ENCODE measurements around the gene FBF1. TPM values are rescaled to one million over a fixed set of nuclear protein-coding genes. Genes with fewer than 3 reads are reported as not detected.
"Not testable (repeated sequence)": the region's sequence is repeated elsewhere in the genome, so short reads cannot be mapped to it uniquely, and the experiment has no call there.

FBF1 gene
- total RNA-seq, 3 donors from 2014 or later: 12.1 to 16.0 (median 12.5) TPM

DNA sequence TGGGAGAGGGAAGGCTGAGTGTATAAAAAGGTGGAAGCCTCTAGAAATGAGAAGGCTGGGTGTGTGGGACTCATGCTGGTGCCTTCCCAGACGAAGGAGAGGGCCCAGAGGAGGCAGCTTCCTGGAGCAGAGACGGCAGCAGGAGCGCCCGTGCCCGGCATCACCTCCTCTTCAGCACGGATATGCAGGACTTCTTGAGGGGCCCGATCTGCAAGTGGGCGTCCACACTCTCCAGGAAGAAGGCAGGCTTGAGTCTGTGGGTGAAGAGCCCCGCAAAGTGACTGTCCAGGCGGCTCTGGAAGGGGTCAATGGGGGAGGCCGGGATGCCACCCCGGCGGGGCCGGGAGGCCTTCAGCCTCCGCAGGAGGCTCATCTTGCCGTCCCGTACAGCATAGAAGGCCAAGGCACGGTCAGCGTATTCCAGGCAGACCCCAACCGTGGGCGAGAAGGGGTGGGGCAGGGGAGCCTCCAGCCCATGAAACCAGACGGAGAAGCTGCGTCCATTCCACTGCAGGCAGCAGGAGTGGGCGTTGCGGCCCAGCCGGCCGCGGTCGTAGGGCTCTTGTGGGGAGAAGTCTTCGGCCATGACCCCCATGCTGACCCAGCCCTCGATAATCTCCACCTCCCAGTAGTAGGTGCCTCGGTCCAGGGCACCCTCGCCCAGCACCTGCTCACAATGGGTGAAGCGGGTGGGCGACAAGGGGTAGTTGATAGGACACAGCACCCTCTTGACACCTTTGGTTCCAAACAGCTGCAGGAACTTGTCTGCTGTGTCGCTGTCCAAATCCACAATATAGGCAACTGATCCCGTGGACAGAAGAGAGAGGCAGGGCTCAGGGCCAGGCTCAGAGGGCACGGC is 66.3 kb downstream of the FBF1 start:
- no peak for ATAC-seq
- Mint-ChIP-seq H3K27me3 (ENCODE audit: low read depth) (peaks cover 1% of the 10 kb centered on the region), H3K9me3 (no peaks in the 10 kb centered on the region), H3K4me3 (no peak overlapping the region), H3K4me1 (ENCODE audit: low read depth) (peaks cover 42% of the 10 kb centered on the region), H3K36me3 (ENCODE audit: insufficient read depth) (no peaks in the 10 kb centered on the region)
- no peak for DNase-seq

DNA sequence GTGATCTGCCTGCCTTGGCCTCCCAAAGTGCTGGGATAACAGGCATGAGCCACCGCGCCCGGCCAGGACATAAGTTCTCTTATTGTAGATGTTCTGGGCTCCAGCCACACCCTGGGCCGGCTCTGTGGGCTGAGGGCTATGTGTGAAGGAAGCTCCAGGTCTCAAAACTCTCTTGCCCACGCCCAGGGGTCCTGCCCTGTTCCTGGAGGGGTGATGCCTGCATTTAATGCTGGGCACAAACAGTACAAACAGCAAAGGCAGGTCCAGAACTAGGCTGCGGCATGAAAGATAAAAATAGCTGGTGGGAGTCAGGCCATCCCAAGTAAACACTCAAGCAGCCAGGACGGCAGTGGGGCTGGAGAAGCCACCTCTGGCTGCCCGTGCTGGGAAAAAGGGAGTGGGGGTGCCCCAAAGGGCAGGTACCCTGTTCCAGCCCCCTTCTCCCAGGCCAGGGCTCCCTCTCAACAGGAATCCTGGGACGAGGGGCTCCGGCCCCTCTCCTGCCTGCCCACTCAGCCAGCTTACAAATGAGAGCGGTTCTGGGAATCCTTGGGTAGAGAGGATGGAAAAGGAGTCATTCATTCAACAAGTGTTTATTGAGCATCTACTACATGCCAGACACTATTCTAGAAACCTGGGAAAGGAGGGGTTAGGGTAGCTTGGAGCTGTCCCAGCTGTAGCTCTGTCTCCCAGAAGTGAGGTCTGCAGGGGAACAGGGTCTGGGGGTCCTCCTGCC is 67.1 kb downstream of the FBF1 start:
- DNase-seq: no peak
- Mint-ChIP-seq H3K36me3 (ENCODE audit: insufficient read depth) (no peaks in the 10 kb centered on the region), H3K4me3 (no peak overlapping the region), H3K9me3 (no peaks in the 10 kb centered on the region), H3K4me1 (ENCODE audit: low read depth) (peaks cover 40% of the 10 kb centered on the region), H3K27me3 (ENCODE audit: low read depth) (peaks cover 1% of the 10 kb centered on the region)
- no peak for ATAC-seq

DNA sequence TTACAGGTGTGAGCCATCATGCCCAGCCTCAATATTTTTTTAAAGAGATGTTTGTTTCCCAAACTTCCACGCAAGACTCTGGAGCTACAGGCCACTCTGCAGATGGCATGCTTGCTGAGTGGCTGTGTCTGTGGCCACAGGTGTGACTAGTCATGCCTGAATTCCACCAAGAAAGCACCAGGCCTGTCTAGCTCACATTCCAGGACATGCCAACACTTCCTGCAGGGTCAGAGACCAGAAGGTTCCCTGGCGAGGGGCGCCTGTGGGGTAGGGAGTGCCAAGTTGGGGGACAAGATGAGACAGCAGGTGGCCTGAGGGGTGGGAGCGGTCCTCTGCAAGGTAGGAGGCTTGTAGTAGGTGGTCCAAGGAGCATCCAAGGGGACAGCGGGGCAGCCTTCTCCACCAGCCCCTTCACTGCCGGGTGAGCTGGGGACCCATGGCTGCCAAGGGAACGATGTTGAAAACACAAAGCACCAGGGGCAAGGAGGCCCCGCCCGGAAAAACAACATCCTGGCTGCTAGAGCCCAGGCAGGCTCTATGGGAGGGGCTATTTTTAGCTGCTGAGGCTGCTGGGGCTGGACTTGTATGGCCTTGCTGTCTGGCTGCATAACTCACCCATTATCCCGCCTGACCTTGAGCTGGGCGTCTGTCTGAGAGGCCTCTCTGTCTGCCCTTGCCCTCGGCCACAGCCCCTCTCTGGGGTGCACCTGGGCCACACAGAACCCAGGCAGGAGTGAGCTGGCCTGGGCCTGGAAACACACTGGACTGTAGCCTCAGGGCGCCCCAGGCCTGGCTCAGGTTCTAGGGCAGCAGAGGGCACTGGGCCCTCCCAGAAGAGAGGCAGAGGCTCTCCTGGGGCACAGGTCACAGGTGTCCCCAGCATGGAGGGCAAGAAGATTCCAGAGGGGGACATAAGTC is 68.1 kb downstream of the FBF1 start:
- ATAC-seq (no peak), DNase-seq (no peak)
- H3K36me3 Mint-ChIP-seq (ENCODE audit: insufficient read depth): no peaks in the 10 kb centered on the region
- peaks cover 37% of the 10 kb centered on the region for H3K4me1 Mint-ChIP-seq (ENCODE audit: low read depth)
- no peak overlapping the region for H3K4me3 Mint-ChIP-seq
- H3K27me3 Mint-ChIP-seq (ENCODE audit: low read depth): peaks cover under 1% of the 10 kb centered on the region
- H3K9me3 Mint-ChIP-seq: no peaks in the 10 kb centered on the region

DNA sequence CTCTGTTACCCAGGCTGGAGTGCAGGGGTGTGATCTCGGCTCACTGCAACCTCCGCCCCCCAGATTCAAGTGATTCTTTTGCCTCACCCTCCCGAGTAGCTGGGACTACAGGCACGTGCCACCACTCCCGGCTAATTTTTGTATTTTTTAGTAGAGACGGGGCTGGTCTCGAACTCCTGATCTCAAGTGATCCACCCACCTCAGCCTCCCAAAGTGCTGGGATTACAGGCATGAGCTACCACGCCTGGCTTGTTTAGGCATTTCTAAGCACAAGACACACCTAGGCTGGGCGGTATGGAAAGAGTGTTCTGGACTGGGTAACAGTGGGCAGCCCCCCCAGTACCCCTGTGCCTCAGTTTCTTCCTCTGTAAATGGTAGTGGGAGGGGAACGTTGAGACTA is 70.6 kb downstream of the FBF1 start:
- DNase-seq; H3K9me3 Mint-ChIP-seq; H3K36me3 Mint-ChIP-seq (ENCODE audit: insufficient read depth); ATAC-seq; H3K27me3 Mint-ChIP-seq (ENCODE audit: low read depth); H3K4me3 Mint-ChIP-seq: not testable (repeated sequence)
- H3K4me1 Mint-ChIP-seq (ENCODE audit: low read depth): peaks cover 20% of the 10 kb centered on the region

DNA sequence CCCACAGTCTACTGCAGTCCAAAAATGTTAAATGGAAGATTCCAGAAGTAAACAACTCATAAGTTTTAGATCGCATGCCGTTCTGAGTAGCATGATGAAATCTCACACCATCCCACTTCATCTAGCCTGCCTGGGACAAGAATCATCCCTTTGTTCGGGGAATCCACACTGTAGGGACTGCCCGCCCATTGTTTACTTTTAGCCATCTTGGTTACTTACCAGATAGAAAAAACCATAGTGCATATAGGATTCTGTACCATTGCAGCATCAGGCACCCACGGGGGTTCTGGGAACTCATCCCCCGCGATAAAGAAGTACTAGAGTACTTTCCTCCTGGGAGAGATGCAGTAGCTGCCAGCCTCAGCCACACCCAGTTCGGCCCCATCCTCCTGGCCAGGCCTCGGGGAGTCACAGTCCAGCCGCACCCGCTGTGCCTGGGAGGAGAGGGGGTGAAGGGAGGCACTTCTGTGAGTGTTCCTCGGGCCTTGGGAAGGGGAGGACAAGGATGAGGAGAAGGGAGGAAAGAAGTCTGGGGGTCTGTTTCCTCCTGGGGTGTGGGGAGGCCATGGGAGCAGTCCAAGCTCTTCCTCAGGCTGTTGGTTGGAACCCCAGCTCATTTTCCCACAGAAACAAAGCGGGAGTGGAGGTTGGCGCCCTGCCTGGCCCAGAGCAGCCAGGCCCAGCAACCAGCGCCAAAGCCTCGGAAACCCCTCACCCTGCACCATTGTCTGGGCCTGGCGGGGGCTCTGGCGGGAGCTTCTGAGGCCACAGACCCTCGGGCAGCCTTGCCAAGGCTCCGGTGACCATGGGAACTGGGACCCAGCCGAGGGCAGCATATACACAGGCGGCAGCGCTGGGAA is 71.3 kb downstream of the FBF1 start:
- no peak overlapping the region for H3K4me3 Mint-ChIP-seq
- no peaks in the 10 kb centered on the region for H3K36me3 Mint-ChIP-seq (ENCODE audit: insufficient read depth)
- DNase-seq (no peak), ATAC-seq (no peak)
- no peaks in the 10 kb centered on the region for H3K27me3 Mint-ChIP-seq (ENCODE audit: low read depth)
- no peaks in the 10 kb centered on the region for H3K9me3 Mint-ChIP-seq
- peaks cover 26% of the 10 kb centered on the region for H3K4me1 Mint-ChIP-seq (ENCODE audit: low read depth)

DNA sequence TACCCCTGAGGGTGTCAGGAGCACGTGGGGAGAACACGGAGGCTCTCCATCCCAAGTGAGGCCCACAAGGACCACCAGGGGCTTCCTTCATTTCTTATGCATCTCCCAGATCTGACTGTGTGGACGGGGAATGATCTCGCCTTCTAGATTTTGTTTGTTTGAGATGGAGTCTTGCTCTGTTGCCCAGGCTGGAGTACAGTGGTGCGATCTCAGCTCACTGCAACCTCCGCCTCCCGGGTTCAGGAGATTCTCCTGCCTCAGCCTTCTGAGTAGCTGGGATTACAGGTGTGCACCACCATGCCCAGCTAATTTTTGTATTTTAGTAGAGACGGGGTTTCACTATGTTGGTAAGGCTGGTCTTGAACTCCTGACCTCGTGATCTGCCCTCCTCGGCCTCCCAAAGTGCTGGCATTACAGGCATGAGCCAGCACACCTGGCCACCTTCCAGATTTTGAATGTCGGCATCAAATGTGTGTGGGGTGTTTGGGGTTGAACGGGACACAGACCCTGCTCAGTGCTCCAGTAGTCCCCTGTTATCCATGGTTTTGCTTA is 72.0 kb downstream of the FBF1 start:
- not testable (repeated sequence) for DNase-seq; ATAC-seq; H3K4me3 Mint-ChIP-seq; H3K9me3 Mint-ChIP-seq; H3K27me3 Mint-ChIP-seq (ENCODE audit: low read depth); H3K36me3 Mint-ChIP-seq (ENCODE audit: insufficient read depth)
- peaks cover 30% of the 10 kb centered on the region for H3K4me1 Mint-ChIP-seq (ENCODE audit: low read depth)

DNA sequence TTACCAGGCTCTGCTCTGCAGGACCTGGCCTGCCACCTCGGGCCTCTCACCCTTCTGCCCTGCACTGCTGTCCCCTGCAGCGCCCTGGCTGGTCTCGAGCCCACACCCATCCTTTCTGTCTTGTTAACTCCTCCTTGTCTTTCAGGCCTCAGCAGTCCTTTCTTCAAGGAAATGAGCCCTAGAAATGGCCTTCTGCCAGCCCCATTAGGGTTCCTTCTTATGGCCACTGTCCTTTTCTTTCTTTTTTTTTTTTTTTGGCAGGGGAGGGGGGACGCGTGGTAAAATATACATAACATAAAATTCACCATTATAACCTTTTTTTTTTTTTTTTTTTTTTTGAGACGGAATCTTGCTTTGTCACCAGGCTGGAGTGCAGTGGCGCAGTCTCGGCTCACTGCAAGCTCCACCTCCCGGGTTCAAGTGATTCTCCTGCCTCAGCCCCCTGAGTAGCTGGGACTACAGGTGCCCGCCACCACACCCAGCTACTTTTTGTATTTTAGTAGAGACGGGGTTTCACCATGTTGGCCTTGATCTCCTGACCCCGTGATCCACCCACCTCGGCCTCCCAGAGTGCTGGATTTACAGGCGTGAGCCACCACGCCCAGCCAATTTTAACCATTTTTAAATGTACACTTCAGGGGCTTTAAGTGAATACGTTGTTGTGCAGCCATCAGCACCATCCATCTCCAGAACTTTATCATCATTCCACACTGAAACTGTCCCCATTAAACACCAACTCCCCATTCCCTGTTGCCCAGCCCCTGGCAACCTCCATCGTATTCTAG is 75.2 kb downstream of the FBF1 start:
- H3K9me3 Mint-ChIP-seq; DNase-seq; ATAC-seq; H3K27me3 Mint-ChIP-seq (ENCODE audit: low read depth); H3K36me3 Mint-ChIP-seq (ENCODE audit: insufficient read depth): not testable (repeated sequence)
- Mint-ChIP-seq H3K4me3 (peak overlapping the region; percentile 24), H3K4me1 (ENCODE audit: low read depth) (peaks cover 20% of the 10 kb centered on the region)

DNA sequence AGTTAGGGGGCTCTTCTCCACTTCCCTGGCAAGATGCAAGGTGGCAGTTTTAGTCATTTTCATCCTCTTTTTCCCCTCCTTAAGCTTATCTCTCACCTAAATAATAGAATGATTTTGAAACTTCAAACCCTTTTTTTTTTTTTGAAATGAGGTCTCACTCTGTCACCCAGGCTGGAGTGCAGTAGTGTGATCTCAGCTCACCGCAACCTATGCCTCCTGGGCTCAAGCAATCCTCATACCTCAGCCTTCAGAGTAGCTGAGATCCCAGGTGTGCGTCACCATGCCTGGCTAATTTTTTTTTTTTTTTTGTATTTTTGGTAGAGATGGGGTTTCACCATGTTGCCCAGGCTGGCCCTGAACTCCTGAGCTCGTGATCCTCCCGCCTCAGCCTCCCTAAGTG is 76.0 kb downstream of the FBF1 start:
- Mint-ChIP-seq H3K4me1 (ENCODE audit: low read depth) (peaks cover 20% of the 10 kb centered on the region), H3K4me3 (peak overlapping the region; percentile 24)
- H3K9me3 Mint-ChIP-seq; DNase-seq; H3K36me3 Mint-ChIP-seq (ENCODE audit: insufficient read depth); H3K27me3 Mint-ChIP-seq (ENCODE audit: low read depth): not testable (repeated sequence)
- ATAC-seq: peak; percentile 32 to 60

DNA sequence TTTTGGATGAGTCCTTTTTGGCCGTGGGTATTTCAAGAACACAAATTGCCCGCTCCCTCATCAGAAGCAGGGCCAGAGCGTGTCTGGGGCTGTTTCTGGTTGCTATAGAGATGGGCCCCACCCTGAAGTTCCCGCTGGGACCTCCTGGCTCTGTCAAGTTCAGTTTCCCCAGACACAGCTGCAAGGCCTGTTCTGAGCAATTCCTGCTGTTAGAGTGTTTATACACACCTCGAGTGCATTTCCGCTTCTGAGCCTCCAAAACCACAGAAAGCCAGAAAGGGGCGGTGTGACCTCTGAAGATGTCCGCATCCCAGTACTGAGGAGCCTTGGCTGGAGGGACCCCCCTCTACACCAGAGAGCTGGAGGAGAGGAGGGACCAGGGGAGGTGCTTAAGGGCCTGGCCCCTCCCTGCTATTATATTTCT is 76.4 kb downstream of the FBF1 start:
- Mint-ChIP-seq H3K4me3 (no peak overlapping the region), H3K27me3 (ENCODE audit: low read depth) (no peaks in the 10 kb centered on the region), H3K9me3 (no peaks in the 10 kb centered on the region), H3K4me1 (ENCODE audit: low read depth) (peaks cover 21% of the 10 kb centered on the region), H3K36me3 (ENCODE audit: insufficient read depth) (no peaks in the 10 kb centered on the region)
- DNase-seq (no peak), ATAC-seq (peak; percentile 69 to 75)

DNA sequence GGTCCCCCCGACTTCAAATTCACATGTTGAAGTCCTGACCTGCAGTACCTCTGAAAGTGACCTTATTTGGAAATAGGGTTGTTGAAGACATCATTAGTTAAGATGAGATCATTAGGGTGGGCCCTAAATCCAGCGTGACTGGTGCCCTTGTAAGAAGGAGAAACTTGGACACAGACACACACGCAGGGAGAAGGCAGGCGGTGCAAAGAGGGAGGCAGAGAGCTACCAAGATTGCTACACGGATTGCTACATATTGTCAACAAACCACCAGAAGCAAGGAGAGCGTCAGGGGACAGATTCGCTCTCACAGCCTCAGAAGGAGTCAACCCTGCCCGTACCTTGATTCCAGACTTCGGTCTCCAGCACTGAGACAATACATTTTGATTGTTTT is 78.9 kb downstream of the FBF1 start:
- H3K4me3 Mint-ChIP-seq: no peak overlapping the region
- ATAC-seq (no peak), DNase-seq (no peak)
- H3K27me3 Mint-ChIP-seq (ENCODE audit: low read depth): no peaks in the 10 kb centered on the region
- H3K4me1 Mint-ChIP-seq (ENCODE audit: low read depth): peaks cover 33% of the 10 kb centered on the region
- H3K9me3 Mint-ChIP-seq: no peaks in the 10 kb centered on the region
- no peaks in the 10 kb centered on the region for H3K36me3 Mint-ChIP-seq (ENCODE audit: insufficient read depth)
